ENCODE measurements around the gene RIC1.

DNA sequence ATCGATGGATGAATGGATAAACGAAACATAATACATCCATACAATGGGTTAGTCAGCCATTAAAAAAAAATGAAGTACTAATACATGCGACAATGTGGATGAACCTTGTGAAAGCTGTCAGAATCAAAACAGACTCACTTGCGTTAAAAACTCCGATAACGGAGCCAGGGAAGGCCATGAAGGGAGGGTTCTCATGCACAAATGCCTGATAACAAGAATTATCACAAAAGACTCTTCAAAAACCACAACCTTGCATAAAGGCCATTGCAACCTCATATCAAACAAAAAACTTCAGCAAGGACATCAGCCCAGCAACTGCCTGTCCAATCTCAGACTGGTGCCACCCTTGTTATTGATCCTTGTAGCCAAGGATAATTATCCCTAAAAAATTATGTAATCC, 190.3 kb downstream of the RIC1 start:
- TF ChIP-seq, protein P1, sequence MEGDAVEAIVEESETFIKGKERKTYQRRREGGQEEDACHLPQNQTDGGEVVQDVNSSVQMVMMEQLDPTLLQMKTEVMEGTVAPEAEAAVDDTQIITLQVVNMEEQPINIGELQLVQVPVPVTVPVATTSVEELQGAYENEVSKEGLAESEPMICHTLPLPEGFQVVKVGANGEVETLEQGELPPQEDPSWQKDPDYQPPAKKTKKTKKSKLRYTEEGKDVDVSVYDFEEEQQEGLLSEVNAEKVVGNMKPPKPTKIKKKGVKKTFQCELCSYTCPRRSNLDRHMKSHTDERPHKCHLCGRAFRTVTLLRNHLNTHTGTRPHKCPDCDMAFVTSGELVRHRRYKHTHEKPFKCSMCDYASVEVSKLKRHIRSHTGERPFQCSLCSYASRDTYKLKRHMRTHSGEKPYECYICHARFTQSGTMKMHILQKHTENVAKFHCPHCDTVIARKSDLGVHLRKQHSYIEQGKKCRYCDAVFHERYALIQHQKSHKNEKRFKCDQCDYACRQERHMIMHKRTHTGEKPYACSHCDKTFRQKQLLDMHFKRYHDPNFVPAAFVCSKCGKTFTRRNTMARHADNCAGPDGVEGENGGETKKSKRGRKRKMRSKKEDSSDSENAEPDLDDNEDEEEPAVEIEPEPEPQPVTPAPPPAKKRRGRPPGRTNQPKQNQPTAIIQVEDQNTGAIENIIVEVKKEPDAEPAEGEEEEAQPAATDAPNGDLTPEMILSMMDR (conservative IDR thresholded peaks at IDR 0.05; ENCODE audit: low read length) = no peak
- no peak for TF ChIP-seq EZH2phosphoT487 (IDR thresholded peaks at IDR 0.05; ENCODE audit: borderline replicate concordance)

Measured in Loucy (cell line).